Neuronal stem cell (in vitro differentiated cells): ENCODE results near the gene KRTAP10-9.
"Not testable (repeated sequence)": the region's sequence is repeated elsewhere in the genome, so short reads cannot be mapped to it uniquely, and the experiment has no call there.

ENCODE experiments used
- DNase-seq: peaks from one replicate; pipeline ENCODE4 v3.0.0-alpha.2; 2013; ENCODE audit warnings: low spot score
- H2AFZ ChIP-seq: one replicate; pipeline ENCODE4 v1.6.1; 2013; ENCODE audit warnings: mild to moderate bottlenecking, low read length, inconsistent platforms
- H2AK5ac ChIP-seq: 2 replicates; pipeline ENCODE4 v1.6.1; 2013; ENCODE audit warnings: low read depth, mild to moderate bottlenecking, inconsistent platforms, low read length, moderate library complexity, mixed read lengths
- H2BK120ac ChIP-seq: 2 replicates; pipeline ENCODE4 v1.6.1; 2013; ENCODE audit warnings: low read depth, mild to moderate bottlenecking, inconsistent platforms, low read length, moderate library complexity, mixed read lengths
- H2BK12ac ChIP-seq: one replicate; pipeline ENCODE4 v1.6.1; 2013; ENCODE audit warnings: low read length, inconsistent platforms
- H2BK15ac ChIP-seq: 2 replicates; pipeline ENCODE4 v1.6.1; 2013; ENCODE audit warnings: mild to moderate bottlenecking, low read length, inconsistent platforms, mixed read lengths
- H2BK5ac ChIP-seq: one replicate; pipeline ENCODE4 v1.6.1; 2013; ENCODE audit warnings: inconsistent platforms, mild to moderate bottlenecking, low read length, moderate library complexity
- H3K14ac ChIP-seq: one replicate; pipeline ENCODE4 v1.6.1; 2013; ENCODE audit warnings: low read length, inconsistent platforms
- H3K18ac ChIP-seq: 2 replicates; pipeline ENCODE4 v1.6.1; 2013; ENCODE audit warnings: low read length, inconsistent platforms
- H3K23ac ChIP-seq: 2 replicates; pipeline ENCODE4 v1.6.1; 2013; ENCODE audit warnings: low read depth, mild to moderate bottlenecking, mixed read lengths, low read length, inconsistent platforms; ENCODE audit not compliant: poor library complexity
- H3K27ac ChIP-seq: replicated peaks from 3 replicates; pipeline ENCODE4 v1.5.1; 2013; ENCODE audit warnings: low read length, inconsistent platforms
- H3K27me3 ChIP-seq, 3 experiments: 2 replicates each; pipeline ENCODE4 v1.6.1; 2013; ENCODE audit warnings: low read length in 3 of 3, mild to moderate bottlenecking in 2 of 3, inconsistent platforms in 1 of 3, low read depth in 1 of 3, mixed read lengths in 1 of 3, moderate library complexity in 1 of 3; ENCODE audit not compliant: control insufficient read depth in 3 of 3, insufficient read depth in 3 of 3
- H3K36me3 ChIP-seq, 2 donors: replicated peaks in 1 of 2; 2 replicates each; pipeline ENCODE4 v1.6.1; 2013; ENCODE audit warnings: low read length in 2 of 2; ENCODE audit not compliant: control insufficient read depth in 2 of 2, insufficient read depth in 2 of 2
- H3K4ac ChIP-seq: 2 replicates; pipeline ENCODE4 v1.6.1; 2013; ENCODE audit warnings: inconsistent platforms, mild to moderate bottlenecking, low read length, moderate library complexity
- H3K4me1 ChIP-seq, 2 donors: 1 replicate in 1 of 2; 2 replicates in 1 of 2; pipeline ENCODE4 v1.6.1; 2013; ENCODE audit warnings: low read length in 2 of 2, low read depth in 1 of 2; ENCODE audit not compliant: control insufficient read depth in 2 of 2, insufficient read depth in 1 of 2
- H3K4me2 ChIP-seq: one replicate; pipeline ENCODE4 v1.6.1; 2013; ENCODE audit warnings: mild to moderate bottlenecking, low read length, inconsistent platforms; ENCODE audit not compliant: insufficient read depth, poor library complexity, severe bottlenecking
- H3K4me3 ChIP-seq, 2 donors: 2 replicates each; pipeline ENCODE4 v1.5.1; 2013; ENCODE audit warnings: low read length in 2 of 2, mild to moderate bottlenecking in 2 of 2, inconsistent platforms in 1 of 2, moderate library complexity in 1 of 2
- H3K79me1 ChIP-seq: one replicate; pipeline ENCODE4 v1.6.1; 2013; ENCODE audit warnings: low read depth, mild to moderate bottlenecking, inconsistent platforms, low read length, moderate library complexity
- H3K9ac ChIP-seq: one replicate; pipeline ENCODE4 v1.6.1; 2013; ENCODE audit warnings: mild to moderate bottlenecking, low read depth, low read length, inconsistent platforms; ENCODE audit not compliant: poor library complexity
- H3K9me3 ChIP-seq, 2 donors: replicated peaks in 1 of 2; 2 replicates each; pipeline versions ENCODE3 to v1.6.1; 2013; ENCODE audit warnings: low read length in 2 of 2, mild to moderate bottlenecking in 2 of 2, inconsistent platforms in 1 of 2, low read depth in 1 of 2, mixed read lengths in 1 of 2, moderate library complexity in 1 of 2; ENCODE audit not compliant: control insufficient read depth in 2 of 2, insufficient read depth in 1 of 2
- H4K8ac ChIP-seq: one replicate; pipeline ENCODE4 v1.6.1; 2013; ENCODE audit warnings: low read depth, mild to moderate bottlenecking, inconsistent platforms, low read length, moderate library complexity
- H4K91ac ChIP-seq: one replicate; pipeline ENCODE4 v1.6.1; 2013; ENCODE audit warnings: low read length, low read depth, mild to moderate bottlenecking, inconsistent platforms; ENCODE audit not compliant: poor library complexity
- WGBS, 2 donors: extraction: QIAGEN DNeasy Blood & Tissue Kit; methylation state at CpG; one replicate each; pipeline ENCODE4 v1.1.7; 2013; ENCODE audit warnings: missing lambda C conversion rate in 2 of 2, mixed read lengths in 1 of 2; ENCODE audit not compliant: insufficient read length in 2 of 2, insufficient replicate concordance in 1 of 2; ENCODE audit errors: extremely low coverage in 2 of 2; 5-methylcytosine and 5-hydroxymethylcytosine counted together

The KRTAP10-9 gene

GRCh38 chr21:44598061-44598460 lies 28.8 kb upstream of the KRTAP10-9 start:
- Histone ChIP-seq H2BK5ac (no peak overlapping the region), H2BK120ac (no peak overlapping the region), H2BK12ac (no peak overlapping the region), H2AK5ac (no peak overlapping the region), H3K4me3 (no peak overlapping the region), H3K14ac (no peak overlapping the region), H4K8ac (no peak overlapping the region), H3K4ac (no peak overlapping the region), H3K18ac (no peak overlapping the region), H3K9ac (no peak overlapping the region), H3K27ac (peak overlapping the region; percentile 71), H2BK15ac (no peak overlapping the region), H3K4me2 (no peak overlapping the region), H4K91ac (no peak overlapping the region), H3K4me1 (peaks cover 1 to 7% of the 10 kb centered on the region in 2 donors), H3K79me1 (no peaks in the 10 kb centered on the region), H2AFZ (peak overlapping the region; percentile 14), H3K36me3 (no peaks in the 10 kb centered on the region), H3K9me3 (peaks cover 2 to 4% of the 10 kb centered on the region in 2 donors), H3K27me3 (no peaks in the 10 kb centered on the region), H3K23ac (no peak overlapping the region)
- no CpG with 5 or more reads among the region's 11 CpGs for WGBS, 2 donors
- peak; percentile 29 for DNase-seq

- Histone ChIP-seq H2BK12ac (peak overlapping the region; percentile 41), H3K14ac (no peak overlapping the region), H3K4me2 (no peak overlapping the region), H2BK15ac (no peak overlapping the region), H4K91ac (peak overlapping the region; percentile 94), H3K23ac (no peak overlapping the region), H3K9me3 (peaks cover 4 to 5% of the 10 kb centered on the region in 2 donors), H3K27me3 (peaks cover 0 to 4% (median 0%) of the 10 kb centered on the region in 3 experiments), H3K36me3 (no peaks in the 10 kb centered on the region), H2AK5ac (no peak overlapping the region), H2BK5ac (no peak overlapping the region), H3K79me1 (no peaks in the 10 kb centered on the region), H2AFZ (no peak overlapping the region), H3K18ac (peak overlapping the region; percentile 89), H3K9ac (no peak overlapping the region), H2BK120ac (no peak overlapping the region), H3K4me3 (no peak overlapping the region), H3K27ac (peak overlapping the region; percentile 22), H3K4me1 (peaks cover 1% of the 10 kb centered on the region in 2 donors), H4K8ac (no peak overlapping the region), H3K4ac (no peak overlapping the region)
- no peak for DNase-seq
- WGBS, 2 donors: no CpG with 5 or more reads among the region's 8 CpGs
Observed at GRCh38 chr21:44599264-44600029, 27.4 kb upstream of the KRTAP10-9 start.

DNA sequence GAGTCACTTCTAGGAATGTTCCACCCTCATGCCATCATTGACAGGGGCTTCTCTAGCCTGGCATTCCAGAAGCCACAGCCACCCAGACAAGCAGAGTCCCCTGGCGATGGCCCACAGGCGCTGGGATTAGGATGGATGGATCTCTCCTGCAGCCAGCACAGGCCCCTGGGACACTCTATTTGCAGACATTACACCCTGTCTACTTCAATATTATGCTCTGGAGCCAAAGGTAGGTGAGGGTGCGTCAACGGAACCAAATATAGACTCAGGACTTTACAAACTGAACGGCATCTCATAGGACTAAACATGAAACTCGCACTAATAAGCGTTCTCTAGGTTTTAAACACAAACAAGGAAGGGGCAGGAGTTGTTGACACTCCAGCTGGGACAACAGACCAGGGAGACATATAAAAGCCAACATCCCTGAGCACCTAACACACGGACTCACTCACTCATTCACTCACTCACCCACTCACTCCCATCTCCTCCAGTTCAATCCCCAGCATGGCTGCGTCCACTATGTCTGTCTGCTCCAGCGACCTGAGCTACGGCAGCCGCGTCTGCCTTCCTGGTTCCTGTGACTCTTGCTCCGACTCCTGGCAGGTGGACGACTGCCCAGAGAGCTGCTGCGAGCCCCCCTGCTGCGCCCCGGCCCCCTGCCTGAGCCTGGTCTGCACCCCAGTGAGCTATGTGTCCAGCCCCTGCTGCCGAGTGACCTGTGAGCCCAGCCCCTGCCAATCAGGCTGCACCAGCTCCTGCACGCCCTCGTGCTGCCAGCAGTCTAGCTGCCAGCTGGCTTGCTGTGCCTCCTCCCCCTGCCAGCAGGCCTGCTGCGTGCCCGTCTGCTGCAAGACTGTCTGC lies 26.5 kb upstream of the KRTAP10-9 start, which contains the start of gene KRTAP10-7:
Gene KRTAP10-7, plus strand, starts transcription at position 480 of the 861 bp plus-strand sequence. Its CDS starts 25 bp downstream, at position 505.
- Histone ChIP-seq H2BK15ac (peak within 1 kb of the TSS; percentile 64), H3K18ac (peak within 1 kb of the TSS; percentile 89), H3K4ac (peak within 1 kb of the TSS; percentile 42), H3K14ac (peak within 1 kb of the TSS; percentile 97), H3K27ac (peak within 1 kb of the TSS; percentile 22), H3K9ac (peak within 1 kb of the TSS; percentile 63), H4K91ac (peak within 1 kb of the TSS; percentile 53), H3K4me3 (peak within 1 kb of the TSS in 1 of 2 donors; percentile 22), H3K23ac (peak within 1 kb of the TSS; percentile 68), H2BK12ac (peak within 1 kb of the TSS; percentile 97), H2AK5ac (peak within 1 kb of the TSS; percentile 12)
- not testable (repeated sequence) for H3K36me3 ChIP-seq, H3K4me1 ChIP-seq, H2AFZ ChIP-seq, H2BK120ac ChIP-seq, H3K79me1 ChIP-seq, H2BK5ac ChIP-seq, H3K4me2 ChIP-seq, H4K8ac ChIP-seq, DNase-seq, H3K27me3 ChIP-seq, H3K9me3 ChIP-seq
- WGBS, 2 donors: no CpG with 5 or more reads among the region's 23 CpGs

- Histone ChIP-seq H3K14ac (peak overlapping the region; percentile 97), H3K4me3 (peak overlapping the region in 1 of 2 donors; percentile 22), H3K23ac (peak overlapping the region; percentile 68), H3K9ac (peak overlapping the region; percentile 63), H2BK15ac (peak overlapping the region; percentile 64), H2AK5ac (peak overlapping the region; percentile 12), H2BK12ac (peak overlapping the region; percentile 97), H3K18ac (peak overlapping the region; percentile 76), H4K91ac (peak overlapping the region; percentile 53)
- H2AFZ ChIP-seq, H3K4me2 ChIP-seq, H3K79me1 ChIP-seq, H3K36me3 ChIP-seq, H3K4me1 ChIP-seq, H2BK5ac ChIP-seq, H3K9me3 ChIP-seq, H4K8ac ChIP-seq, H3K4ac ChIP-seq, H2BK120ac ChIP-seq, H3K27ac ChIP-seq, DNase-seq, H3K27me3 ChIP-seq: not testable (repeated sequence)
- WGBS, 2 donors: no CpG with 5 or more reads among the region's 10 CpGs
Observed at GRCh38 chr21:44601091-44601490, 25.8 kb upstream of the KRTAP10-9 start.
